Activated T-helper 9 cell treated with anti-CD3 and anti-CD28 coated beads, Interleukin-2, amount 50 U/mL, for 16 hours (primary cell): Measurements from ENCODE around the gene RELT.
A peak's percentile ranks its signal among the peaks of the same experiment; 100 is the strongest.

ENCODE experiments used
- DNase-seq: peaks from one replicate; pipeline ENCODE4 v3.0.0-alpha.2; 2020; ENCODE audit warnings: low read depth

RELT gene

GRCh38 chr11:73392108-73393010, 16.2 kb downstream of the RELT start:
- no peak for DNase-seq

- DNase-seq, result no peak
Measured at GRCh38 chr11:73393011-73393380, 16.8 kb downstream of the RELT start.

- peak; percentile 34 for DNase-seq
Measured at GRCh38 chr11:73393479-73394415, 17.5 kb downstream of the RELT start.

GRCh38 chr11:73394416-73395296, 18.5 kb downstream of the RELT start:
- no peak for DNase-seq

- no peak for DNase-seq
Measured at GRCh38 chr11:73395297-73396208, 19.4 kb downstream of the RELT start.

- no peak for DNase-seq
Measured at GRCh38 chr11:73396251-73396930, 20.2 kb downstream of the RELT start.

- DNase-seq, result no peak
Measured at GRCh38 chr11:73396985-73397384, 20.8 kb downstream of the RELT start.

GRCh38 chr11:73397468-73398131, 21.4 kb downstream of the RELT start:
- DNase-seq, result no peak

GRCh38 chr11:73398132-73398526, 21.9 kb downstream of the RELT start:
- DNase-seq, result no peak

- DNase-seq, result no peak
Measured at GRCh38 chr11:73398721-73399120, 22.5 kb downstream of the RELT start.

GRCh38 chr11:73399159-73399590, 23.0 kb downstream of the RELT start:
- no peak for DNase-seq

GRCh38 chr11:73399636-73400035, 23.4 kb downstream of the RELT start:
- DNase-seq, result no peak

- no peak for DNase-seq
Measured at GRCh38 chr11:73400293-73400692, 24.1 kb downstream of the RELT start.

GRCh38 chr11:73401217-73401923, 25.2 kb downstream of the RELT start:
- no peak for DNase-seq

GRCh38 chr11:73401924-73402833, 26.0 kb downstream of the RELT start:
- DNase-seq, result no peak

- no peak for DNase-seq
Measured at GRCh38 chr11:73402834-73403185, 26.6 kb downstream of the RELT start.

- no peak for DNase-seq
Measured at GRCh38 chr11:73403541-73403940, 27.3 kb downstream of the RELT start.

GRCh38 chr11:73404048-73404447, 27.8 kb downstream of the RELT start:
- DNase-seq, result no peak
